Adrenal gland (tissue), 5 donors: Measurements from ENCODE around the gene UBTF.

Source experiments
- POLR2A ChIP-seq, 2 donors: fragments of 450-650 bp; IDR thresholded peaks; one replicate each; pipeline ENCODE4 v1.6.1; 2017; ENCODE audit warnings: antibody characterized with exemption in 2 of 2, mild to moderate bottlenecking in 2 of 2, moderate library complexity in 1 of 2
- TF ChIP-seq, protein P1 (sequence below), 6 experiments: fragments of 450-650 bp in 4 of 6; fragments of 200-600 bp in 2 of 6; sonication (generic) in 1 of 6; IDR thresholded peaks; 1 replicate in 5 of 6; 2 replicates in 1 of 6; pipeline versions ENCODE4 v1.5.1 to v1.8.0; 2016 to 2021; ENCODE audit warnings: antibody characterized with exemption in 6 of 6, mild to moderate bottlenecking in 2 of 6, moderate library complexity in 1 of 6
- donor health status: DM: no; HTN: no; CAD: no.

DNA sequence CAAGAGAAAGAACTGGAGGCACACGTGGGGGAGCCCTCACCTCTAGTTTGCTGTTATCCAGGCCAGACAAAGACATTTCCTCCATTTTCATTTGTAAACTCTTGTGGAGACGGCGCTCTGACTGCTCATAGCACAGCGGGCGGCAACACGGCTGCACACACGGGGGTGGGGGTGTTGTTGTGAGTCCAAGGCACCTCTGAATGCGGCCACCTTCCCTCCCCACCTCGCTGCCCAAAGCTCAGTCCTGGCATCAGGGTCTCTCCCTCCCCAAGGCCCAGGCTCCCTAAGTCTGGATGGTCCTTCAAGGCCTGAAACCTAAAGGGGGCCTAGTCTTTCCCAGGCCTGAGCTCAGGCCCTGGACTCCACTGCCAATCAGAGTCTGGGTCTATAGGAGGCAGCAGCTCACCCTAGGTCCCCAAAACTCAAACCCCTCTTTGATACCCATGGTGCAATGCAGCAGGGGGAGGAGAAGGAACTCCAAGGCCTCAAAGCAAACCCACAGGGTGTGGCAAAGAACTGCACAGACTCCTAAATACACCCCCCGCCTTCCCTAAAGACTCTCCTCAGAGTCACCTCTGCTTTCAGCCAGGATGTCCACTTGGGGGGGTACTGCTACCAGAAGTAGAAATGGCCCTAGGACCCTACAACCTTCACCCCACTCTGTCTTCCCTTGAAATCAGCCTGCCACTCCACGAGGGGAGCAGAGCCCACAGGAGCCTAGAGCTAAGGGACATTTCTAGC lies 21.3 kb downstream of the UBTF start:
- TF ChIP-seq, protein P1, sequence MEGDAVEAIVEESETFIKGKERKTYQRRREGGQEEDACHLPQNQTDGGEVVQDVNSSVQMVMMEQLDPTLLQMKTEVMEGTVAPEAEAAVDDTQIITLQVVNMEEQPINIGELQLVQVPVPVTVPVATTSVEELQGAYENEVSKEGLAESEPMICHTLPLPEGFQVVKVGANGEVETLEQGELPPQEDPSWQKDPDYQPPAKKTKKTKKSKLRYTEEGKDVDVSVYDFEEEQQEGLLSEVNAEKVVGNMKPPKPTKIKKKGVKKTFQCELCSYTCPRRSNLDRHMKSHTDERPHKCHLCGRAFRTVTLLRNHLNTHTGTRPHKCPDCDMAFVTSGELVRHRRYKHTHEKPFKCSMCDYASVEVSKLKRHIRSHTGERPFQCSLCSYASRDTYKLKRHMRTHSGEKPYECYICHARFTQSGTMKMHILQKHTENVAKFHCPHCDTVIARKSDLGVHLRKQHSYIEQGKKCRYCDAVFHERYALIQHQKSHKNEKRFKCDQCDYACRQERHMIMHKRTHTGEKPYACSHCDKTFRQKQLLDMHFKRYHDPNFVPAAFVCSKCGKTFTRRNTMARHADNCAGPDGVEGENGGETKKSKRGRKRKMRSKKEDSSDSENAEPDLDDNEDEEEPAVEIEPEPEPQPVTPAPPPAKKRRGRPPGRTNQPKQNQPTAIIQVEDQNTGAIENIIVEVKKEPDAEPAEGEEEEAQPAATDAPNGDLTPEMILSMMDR (IDR thresholded peaks at IDR 0.05), result no peak
- TF ChIP-seq POLR2A (IDR thresholded peaks at IDR 0.05), result no peak
